DND-41 (cell line): Measurements from ENCODE around the gene RALGPS1.

ENCODE experiments used
- EZH2 ChIP-seq: IDR thresholded peaks from 3 replicates; pipeline ENCODE4 v1.6.1; 2012; ENCODE audit warnings: borderline replicate concordance, low read depth, mild to moderate bottlenecking, moderate library complexity, low read length, inconsistent platforms; ENCODE audit not compliant: severe bottlenecking
- TF ChIP-seq, protein P1 (sequence below): IDR thresholded peaks from 2 replicates; pipeline ENCODE4 v1.5.1; 2012; ENCODE audit warnings: borderline replicate concordance, low read length, moderate library complexity, mild to moderate bottlenecking; ENCODE audit not compliant: poor library complexity, severe bottlenecking; ENCODE audit errors: extremely low read depth

DNA sequence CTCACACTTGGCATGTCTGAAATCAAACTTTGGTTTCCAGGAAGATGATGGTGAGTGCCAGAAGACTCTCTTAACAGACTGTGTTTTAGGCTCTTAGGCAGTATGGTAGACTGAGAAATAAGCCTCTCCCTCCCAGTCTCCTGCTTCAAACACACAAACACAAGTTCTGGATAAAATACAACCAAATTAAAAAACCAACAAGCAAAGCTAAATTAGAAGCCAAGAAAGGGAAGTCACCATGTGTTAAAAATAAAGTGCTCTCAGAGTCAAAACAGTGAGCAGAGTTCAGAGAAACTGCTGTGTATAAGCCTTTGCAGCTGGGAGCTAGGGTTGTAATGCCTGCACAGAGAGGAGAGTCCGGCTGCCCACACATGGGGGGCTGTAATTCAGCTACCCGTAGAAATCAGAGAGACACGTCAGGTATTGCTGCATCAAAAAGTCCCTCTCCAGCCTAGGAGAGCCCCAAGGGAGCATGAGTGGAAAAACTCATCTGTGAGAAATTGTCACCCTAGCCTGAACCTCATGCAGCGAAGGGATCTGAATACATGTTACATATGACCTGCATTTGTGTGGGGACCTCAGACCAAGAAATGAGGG is 145.3 kb downstream of the RALGPS1 start:
- TF ChIP-seq EZH2: no peak
- TF ChIP-seq, protein P1, sequence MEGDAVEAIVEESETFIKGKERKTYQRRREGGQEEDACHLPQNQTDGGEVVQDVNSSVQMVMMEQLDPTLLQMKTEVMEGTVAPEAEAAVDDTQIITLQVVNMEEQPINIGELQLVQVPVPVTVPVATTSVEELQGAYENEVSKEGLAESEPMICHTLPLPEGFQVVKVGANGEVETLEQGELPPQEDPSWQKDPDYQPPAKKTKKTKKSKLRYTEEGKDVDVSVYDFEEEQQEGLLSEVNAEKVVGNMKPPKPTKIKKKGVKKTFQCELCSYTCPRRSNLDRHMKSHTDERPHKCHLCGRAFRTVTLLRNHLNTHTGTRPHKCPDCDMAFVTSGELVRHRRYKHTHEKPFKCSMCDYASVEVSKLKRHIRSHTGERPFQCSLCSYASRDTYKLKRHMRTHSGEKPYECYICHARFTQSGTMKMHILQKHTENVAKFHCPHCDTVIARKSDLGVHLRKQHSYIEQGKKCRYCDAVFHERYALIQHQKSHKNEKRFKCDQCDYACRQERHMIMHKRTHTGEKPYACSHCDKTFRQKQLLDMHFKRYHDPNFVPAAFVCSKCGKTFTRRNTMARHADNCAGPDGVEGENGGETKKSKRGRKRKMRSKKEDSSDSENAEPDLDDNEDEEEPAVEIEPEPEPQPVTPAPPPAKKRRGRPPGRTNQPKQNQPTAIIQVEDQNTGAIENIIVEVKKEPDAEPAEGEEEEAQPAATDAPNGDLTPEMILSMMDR: no peak
